IMR-90 (cell line): ENCODE data around the gene MYORG. TPM values are rescaled to one million over a fixed set of nuclear protein-coding genes. Genes with fewer than 3 reads are reported as not detected.

Experiments used
- ATAC-seq: fragments of 200-7000 bp; cut with Tn5 transposase; 2 replicates; pipeline ENCODE4 v1.9.1; 2020; ENCODE audit warnings: low read depth, mild to moderate bottlenecking, moderate library complexity
- BruUV-seq: library from RNA; stranded (reverse); fragments of 400-500 nt; replicated peaks from 2 replicates; lab custom pipeline; 2021; lab: Mats Ljungman, UMichigan
- CTCF ChIA-PET: fragments of 300-600 bp; formaldehyde crosslinking; extraction: SDS; loops from one replicate; lab custom pipeline; 2021; ENCODE audit warnings: antibody characterized with exemption; lab: Yijun Ruan, JAX
- POLR2A ChIA-PET: fragments of 300-600 bp; sonication (Branson Sonifier 250); formaldehyde crosslinking; loops from one replicate; lab custom pipeline; 2022; ENCODE audit warnings: antibody characterized with exemption; ENCODE audit not compliant: unreplicated experiment; lab: Charles Lee
- DNase-seq: peaks from one replicate; pipeline ENCODE4 v3.0.0; 2013
- H2AFZ ChIP-seq: replicated peaks from 2 replicates; pipeline ENCODE3; 2013; ENCODE audit warnings: low read length, mild to moderate bottlenecking; ENCODE audit not compliant: poor library complexity
- H2AK5ac ChIP-seq: 2 replicates; pipeline ENCODE4 v1.6.1; 2013; ENCODE audit warnings: low read depth, low read length, inconsistent platforms
- H2AK9ac ChIP-seq: replicated peaks from 2 replicates; pipeline ENCODE3; 2013; ENCODE audit warnings: mild to moderate bottlenecking, low read depth, low read length, moderate library complexity; ENCODE audit not compliant: poor library complexity
- H2BK120ac ChIP-seq: 2 replicates; pipeline ENCODE4 v1.6.1; 2013; ENCODE audit warnings: low read depth, low read length, inconsistent platforms
- H2BK15ac ChIP-seq: 3 replicates; pipeline ENCODE4 v1.6.1; 2013; ENCODE audit warnings: low read depth, low read length, inconsistent platforms
- H2BK20ac ChIP-seq: 2 replicates; pipeline ENCODE4 v1.6.1; 2013; ENCODE audit warnings: low read depth, mild to moderate bottlenecking, inconsistent platforms, low read length, moderate library complexity
- H2BK5ac ChIP-seq: 2 replicates; pipeline ENCODE4 v1.6.1; 2013; ENCODE audit warnings: mild to moderate bottlenecking, low read depth, low read length, inconsistent platforms; ENCODE audit not compliant: poor library complexity, severe bottlenecking
- H3K14ac ChIP-seq: replicated peaks from 2 replicates; pipeline ENCODE4 v1.6.1; 2013; ENCODE audit warnings: low read depth, low read length, inconsistent platforms
- H3K18ac ChIP-seq: 2 replicates; pipeline ENCODE4 v1.6.1; 2013; ENCODE audit warnings: low read depth, low read length, control low read depth
- H3K23ac ChIP-seq: 2 replicates; pipeline ENCODE4 v1.6.1; 2013; ENCODE audit warnings: low read depth, low read length, inconsistent platforms
- H3K27ac ChIP-seq: 2 replicates; pipeline ENCODE4 v1.5.1; 2013; ENCODE audit warnings: mild to moderate bottlenecking, control low read depth, low read length; ENCODE audit not compliant: insufficient read depth
- H3K27me3 ChIP-seq: 2 replicates; pipeline ENCODE4 v1.6.1; 2013; ENCODE audit warnings: low read length; ENCODE audit not compliant: control insufficient read depth, insufficient read depth
- H3K36me3 ChIP-seq: 2 replicates; pipeline ENCODE4 v1.6.1; 2013; ENCODE audit warnings: low read length, mixed read lengths; ENCODE audit not compliant: control insufficient read depth, insufficient read depth
- H3K4ac ChIP-seq: 2 replicates; pipeline ENCODE4 v1.6.1; 2013; ENCODE audit warnings: low read depth, low read length, inconsistent platforms
- H3K4me1 ChIP-seq: 2 replicates; pipeline ENCODE4 v1.6.1; 2013; ENCODE audit warnings: low read length, mixed read lengths; ENCODE audit not compliant: control insufficient read depth, insufficient read depth
- H3K4me2 ChIP-seq: 2 replicates; pipeline ENCODE4 v1.6.1; 2013; ENCODE audit warnings: low read depth, mild to moderate bottlenecking, control low read depth, low read length, moderate library complexity
- H3K4me3 ChIP-seq: 2 replicates; pipeline ENCODE4 v1.5.1; 2013; ENCODE audit warnings: low read depth, mild to moderate bottlenecking, control low read depth, low read length, moderate library complexity; ENCODE audit not compliant: insufficient read depth
- H3K56ac ChIP-seq: 2 replicates; pipeline ENCODE4 v1.6.1; 2013; ENCODE audit warnings: low read length, inconsistent platforms; ENCODE audit not compliant: insufficient read depth; ENCODE audit errors: extremely low read depth
- H3K79me1 ChIP-seq, 2 experiments: 2 replicates each; pipeline ENCODE4 v1.6.1; 2013; ENCODE audit warnings: low read length in 2 of 2, inconsistent platforms in 1 of 2, low read depth in 1 of 2
- H3K9ac ChIP-seq: 2 replicates; pipeline ENCODE4 v1.6.1; 2013; ENCODE audit warnings: low read depth, low read length, control low read depth
- H3K9me1 ChIP-seq: 2 replicates; pipeline ENCODE4 v1.6.1; 2013; ENCODE audit warnings: low read length, inconsistent platforms; ENCODE audit not compliant: insufficient read depth
- H3K9me3 ChIP-seq: 2 replicates; pipeline ENCODE4 v1.6.1; 2013; ENCODE audit warnings: low read length; ENCODE audit not compliant: control insufficient read depth, insufficient read depth
- H4K20me1 ChIP-seq: 2 replicates; pipeline ENCODE4 v1.6.1; 2013; ENCODE audit warnings: low read length, inconsistent platforms; ENCODE audit not compliant: insufficient read depth
- H4K5ac ChIP-seq: 2 replicates; pipeline ENCODE4 v1.6.1; 2013; ENCODE audit warnings: mild to moderate bottlenecking, low read depth, low read length, control low read depth
- H4K8ac ChIP-seq, 2 experiments: 2 replicates each; pipeline ENCODE4 v1.6.1; 2013; ENCODE audit warnings: low read depth in 2 of 2, low read length in 2 of 2, control low read depth in 1 of 2, inconsistent platforms in 1 of 2
- H4K91ac ChIP-seq: 2 replicates; pipeline ENCODE4 v1.6.1; 2013; ENCODE audit warnings: low read depth, low read length, inconsistent platforms; ENCODE audit not compliant: insufficient read depth
- CEBPB ChIP-seq: IDR thresholded peaks from 2 replicates; pipeline ENCODE4 v1.6.1; 2012; ENCODE audit warnings: low read depth, low read length, improper control_type of control experiment
- FOS ChIP-seq: fragments of 150-350 bp; IDR thresholded peaks from 2 replicates; pipeline ENCODE4 v1.6.1; 2016; ENCODE audit warnings: low read depth, low read length
- MAZ ChIP-seq: IDR thresholded peaks from 2 replicates; pipeline ENCODE4 v1.6.1; 2012; ENCODE audit warnings: low read depth, mild to moderate bottlenecking, low read length, improper control_type of control experiment, moderate library complexity, borderline replicate concordance
- MXI1 ChIP-seq: IDR thresholded peaks from 2 replicates; pipeline ENCODE4 v1.6.1; 2012; ENCODE audit warnings: low read depth, mild to moderate bottlenecking, low read length, moderate library complexity, borderline replicate concordance
- SMC3 ChIP-seq: fragments of 150-350 bp; IDR thresholded peaks from 2 replicates; pipeline ENCODE4 v1.6.1; 2016; ENCODE audit warnings: low read depth, mild to moderate bottlenecking, antibody characterized with exemption, low read length, moderate library complexity
- WGBS, 2 experiments: methylation state at CpG; one replicate each; pipeline versions ENCODE4 v1.1.5 to v1.1.7; 2013; ENCODE audit warnings: missing lambda C conversion rate in 2 of 2; ENCODE audit not compliant: insufficient read length in 1 of 2; ENCODE audit errors: extremely low coverage in 2 of 2; 5-methylcytosine and 5-hydroxymethylcytosine counted together
- dilution Hi-C: fragments of 300-500 bp; cut with HindIII; formaldehyde crosslinking; loops from one replicate; pipeline ENCODE4 v1.14.3; 2018; ENCODE audit warnings: low sequenced_read_pairs; ENCODE audit not compliant: unreplicated experiment
- in situ Hi-C: fragments of 300-500 bp; cut with MboI; formaldehyde crosslinking; loops from 3 replicates; pipeline ENCODE4 v1.14.3; 2019; ENCODE audit warnings: low sequenced_read_pairs, inconsistent platforms, mixed read lengths
- intact Hi-C: fragments of 100-400 bp; cut with micrococcal nuclease; formaldehyde crosslinking; loops from 2 replicates; pipeline ENCODE4 v1.10.0; 2022
- polyA plus RNA-seq, 3 experiments: library from polyadenylated mRNA; depleted of rRNA; stranded (reverse); fragments of >200 nt; gene quantifications; 2 replicates each; pipeline ENCODE4 v1.2.3, GENCODE V29; 2012; ENCODE audit warnings: low replicate concordance in 1 of 3
- total RNA-seq: library from RNA; depleted of rRNA; stranded (reverse); fragments of >200 nt; gene quantifications from 2 replicates; pipeline ENCODE4 v1.2.3, GENCODE V29; 2012

The MYORG gene
- total and polyA plus RNA-seq, 2 of the 4 experiments (the other 2 are of a cell fraction), result 0.36 to 0.60 TPM

GRCh38 chr9:34375901-34376595 lies 650 bp downstream of the MYORG start (continued):
- TF ChIP-seq CEBPB, result no peak
- TF ChIP-seq SMC3, result no peak

GRCh38 chr9:34374905-34375552 lies 1.7 kb downstream of the MYORG start:
- no peak overlapping the region for H3K4ac ChIP-seq
- no peak overlapping the region for H3K9ac ChIP-seq
- 27% methylated on average over 2 of the region's 5 CpGs; no CpG with 5 or more reads in 1 of the 2 experiments for WGBS, 2 experiments
- H3K27ac ChIP-seq, result no peak overlapping the region
- H2BK120ac ChIP-seq, result no peak overlapping the region
- POLR2A ChIA-PET, result no interaction called here
- no peak overlapping the region for H3K56ac ChIP-seq
- H3K79me1 ChIP-seq, result no peaks in the 10 kb centered on the region
- CTCF ChIA-PET, result no interaction called here
- no peak overlapping the region for H4K8ac ChIP-seq
- H2BK15ac ChIP-seq, result no peak overlapping the region
- ATAC-seq (no peak), DNase-seq (no peak)
- BruUV-seq, result no TSS peak
- H3K9me3 ChIP-seq, result peaks cover 12% of the 10 kb centered on the region; the same call in 1 of the 2 replicates
- H4K91ac ChIP-seq, result no peak overlapping the region
- no peak overlapping the region for H2AFZ ChIP-seq
- H3K4me1 ChIP-seq, result peaks cover 2% of the 10 kb centered on the region; the same call in 1 of the 2 replicates
- no peak overlapping the region for H2AK5ac ChIP-seq
- no peak overlapping the region for H2BK20ac ChIP-seq
- peaks cover 3% of the 10 kb centered on the region; the same call in 1 of the 2 replicates for H3K36me3 ChIP-seq
- no peaks in the 10 kb centered on the region; the same call in 1 of the 2 replicates for H4K20me1 ChIP-seq
- TF ChIP-seq FOS, result no peak
- no peak for TF ChIP-seq MXI1
- TF ChIP-seq MAZ, result no peak
- no peak overlapping the region for H3K14ac ChIP-seq
- H3K18ac ChIP-seq, result no peak overlapping the region
- H4K5ac ChIP-seq, result no peak overlapping the region
- in situ Hi-C loops, result no loop called here
- 0 out of 2 replicates have a peak overlapping the region, but pooled peaks have one; percentile 12 for H3K23ac ChIP-seq
- dilution Hi-C loops, result no loop called here
- no peak overlapping the region for H2AK9ac ChIP-seq
- H3K4me2 ChIP-seq, result no peak overlapping the region
- intact Hi-C loops, result loop anchor here (5.0 kb wide), 1 partner anchor 448 kb away; no protein-coding TSS in a partner anchor
- H3K9me1 ChIP-seq, result peaks cover 8% of the 10 kb centered on the region; the same call in 1 of the 2 replicates
- H2BK5ac ChIP-seq, result no peak overlapping the region
- H3K4me3 ChIP-seq, result no peak overlapping the region
- H3K27me3 ChIP-seq, result peaks cover 26% of the 10 kb centered on the region; the same call in 1 of the 2 replicates
